ENCODE results near the gene C1orf94.
A peak's percentile ranks its signal among the peaks of the same experiment; 100 is the strongest.

Gene C1orf94

GRCh38 chr1:34164771-34165391, 11.8 kb upstream of the C1orf94 start, which contains the start of gene CSMD2:
TSS of gene CSMD2 (minus strand) at chr1:34165230. CDS start at chr1:34165097, 133 bp downstream.
- peak within 1 kb of the TSS; percentile 83 for H3K4me2 ChIP-seq (ENCODE audit: low read length)
- H3K27me3 ChIP-seq (ENCODE audit: control insufficient read depth, insufficient read depth, low read length), result peaks cover 6% of the 10 kb centered on the region
- no peak within 1 kb of the TSS for H3K9ac ChIP-seq
- no peaks in the 10 kb centered on the region for H3K4me1 ChIP-seq
- no peak for TF ChIP-seq CTCF (IDR thresholded peaks at IDR 0.05)
- no peak within 1 kb of the TSS for H2AFZ ChIP-seq
- no peak within 1 kb of the TSS for H3K27ac ChIP-seq
- H3K79me2 ChIP-seq, result no peaks in the 10 kb centered on the region
- no peaks in the 10 kb centered on the region for H3K9me3 ChIP-seq (ENCODE audit: control insufficient read depth, low read length)
- no peaks in the 10 kb centered on the region for H3K36me3 ChIP-seq (ENCODE audit: control insufficient read depth, insufficient read depth, low read length)
- peak within 1 kb of the TSS; percentile 16 for H3K4me3 ChIP-seq (ENCODE audit: low read depth, low read length)

- H3K9me3 ChIP-seq (ENCODE audit: control insufficient read depth, low read length), result no peaks in the 10 kb centered on the region
- H3K4me2 ChIP-seq (ENCODE audit: low read length), result peak overlapping the region; percentile 83
- no peaks in the 10 kb centered on the region for H3K36me3 ChIP-seq (ENCODE audit: control insufficient read depth, insufficient read depth, low read length)
- no peaks in the 10 kb centered on the region for H3K4me1 ChIP-seq
- H2AFZ ChIP-seq, result no peak overlapping the region
- H3K9ac ChIP-seq, result no peak overlapping the region
- H3K27me3 ChIP-seq (ENCODE audit: control insufficient read depth, insufficient read depth, low read length), result peaks cover 6% of the 10 kb centered on the region
- H3K79me2 ChIP-seq, result no peaks in the 10 kb centered on the region
- H3K4me3 ChIP-seq (ENCODE audit: low read depth, low read length), result no peak overlapping the region
- H3K27ac ChIP-seq, result no peak overlapping the region
- TF ChIP-seq CTCF (IDR thresholded peaks at IDR 0.05), result no peak
These were observed 11.2 kb upstream of the C1orf94 start for GRCh38 chr1:34165422-34165921.

- Histone ChIP-seq H3K36me3 (ENCODE audit: control insufficient read depth, insufficient read depth, low read length) (no peaks in the 10 kb centered on the region), H3K4me1 (no peaks in the 10 kb centered on the region), H3K9ac (no peak overlapping the region), H2AFZ (no peak overlapping the region), H3K27me3 (ENCODE audit: control insufficient read depth, insufficient read depth, low read length) (peaks cover 6% of the 10 kb centered on the region), H3K4me2 (ENCODE audit: low read length) (no peak overlapping the region), H3K79me2 (no peaks in the 10 kb centered on the region), H3K27ac (no peak overlapping the region), H3K4me3 (ENCODE audit: low read depth, low read length) (no peak overlapping the region), H3K9me3 (ENCODE audit: control insufficient read depth, low read length) (no peaks in the 10 kb centered on the region)
- no peak for TF ChIP-seq CTCF (IDR thresholded peaks at IDR 0.05)
These were observed 10.5 kb upstream of the C1orf94 start for GRCh38 chr1:34166191-34166624.

GRCh38 chr1:34166625-34167361, 9.9 kb upstream of the C1orf94 start:
- no peaks in the 10 kb centered on the region for H3K9me3 ChIP-seq (ENCODE audit: control insufficient read depth, low read length)

More at GRCh38 chr1:34166625-34167361, 9.9 kb upstream of the C1orf94 start:
- no peak for TF ChIP-seq CTCF (IDR thresholded peaks at IDR 0.05)
- Histone ChIP-seq H3K27me3 (ENCODE audit: control insufficient read depth, insufficient read depth, low read length) (peaks cover 6% of the 10 kb centered on the region), H2AFZ (no peak overlapping the region), H3K4me3 (ENCODE audit: low read depth, low read length) (no peak overlapping the region), H3K9ac (no peak overlapping the region), H3K36me3 (ENCODE audit: control insufficient read depth, insufficient read depth, low read length) (no peaks in the 10 kb centered on the region), H3K4me1 (no peaks in the 10 kb centered on the region), H3K79me2 (no peaks in the 10 kb centered on the region), H3K27ac (no peak overlapping the region), H3K4me2 (ENCODE audit: low read length) (no peak overlapping the region)
